Choroid plexus epithelial cell (primary cell): ENCODE data around the gene RAB7A.

ENCODE experiments used
- DNase-seq: peaks from one replicate; pipeline ENCODE4 v3.0.0-alpha.2; 2010; ENCODE audit warnings: low read depth
- H3K4me3 ChIP-seq: 2 replicates; pipeline ENCODE4 v1.5.1; 2011; ENCODE audit warnings: low read depth, mild to moderate bottlenecking, control low read depth, low read length, moderate library complexity
- TF ChIP-seq, protein P1 (sequence below): conservative IDR thresholded peaks from 2 replicates; pipeline ENCODE4 v1.5.1; 2011; ENCODE audit warnings: low read depth, mild to moderate bottlenecking, control low read depth, inconsistent platforms, low read length, moderate library complexity

Gene RAB7A

DNA sequence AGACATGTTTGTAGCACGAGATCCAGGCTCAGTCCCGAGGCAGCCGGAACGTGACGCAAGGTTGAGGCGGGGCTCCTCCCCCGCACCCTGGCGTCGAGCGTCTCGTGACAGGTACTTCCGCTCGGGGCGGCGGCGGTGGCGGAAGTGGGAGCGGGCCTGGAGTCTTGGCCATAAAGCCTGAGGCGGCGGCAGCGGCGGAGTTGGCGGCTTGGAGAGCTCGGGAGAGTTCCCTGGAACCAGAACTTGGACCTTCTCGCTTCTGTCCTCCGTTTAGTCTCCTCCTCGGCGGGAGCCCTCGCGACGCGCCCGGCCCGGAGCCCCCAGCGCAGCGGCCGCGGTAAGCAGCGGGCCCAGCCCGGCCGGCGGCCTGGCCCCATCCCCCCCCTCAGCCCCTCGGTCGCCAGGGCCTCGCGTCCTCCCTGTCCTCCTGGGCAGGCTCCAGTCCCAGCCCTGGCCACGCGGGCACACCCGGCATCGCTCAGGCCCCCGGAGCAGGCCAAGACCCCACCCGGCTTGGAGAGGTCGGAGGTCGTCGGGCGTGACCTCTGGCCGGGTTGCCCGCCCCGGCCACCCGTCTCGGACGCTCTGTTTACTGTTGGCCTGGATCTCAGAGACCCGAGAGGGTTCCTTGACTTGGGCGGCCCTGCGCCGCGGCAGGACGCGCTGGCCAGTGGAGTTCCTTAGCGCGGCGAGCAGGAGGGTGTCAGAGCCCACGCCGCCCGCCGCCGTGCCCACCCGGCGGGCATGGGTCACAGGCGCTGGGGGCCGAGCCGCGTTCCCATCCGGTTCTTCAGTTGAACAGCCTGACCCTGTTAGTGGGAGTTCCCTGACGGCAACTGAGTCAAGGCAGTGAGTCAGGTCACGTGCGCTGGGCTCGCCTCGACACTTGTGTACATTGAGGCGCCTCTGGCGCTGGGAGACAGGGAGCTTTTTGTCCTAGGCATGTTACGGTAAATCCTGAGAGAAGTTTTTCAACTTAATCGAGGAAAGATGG lies at the start of gene RAB7A:
RAB7A (plus strand) TSS at position 161 of the 994 bp plus-strand sequence. CDS start 69,185 bp downstream, outside the sequence.
- H3K4me3 ChIP-seq, result peak within 1 kb of the TSS; percentile 100
- DNase-seq, result peak; percentile 99
- TF ChIP-seq, protein P1, sequence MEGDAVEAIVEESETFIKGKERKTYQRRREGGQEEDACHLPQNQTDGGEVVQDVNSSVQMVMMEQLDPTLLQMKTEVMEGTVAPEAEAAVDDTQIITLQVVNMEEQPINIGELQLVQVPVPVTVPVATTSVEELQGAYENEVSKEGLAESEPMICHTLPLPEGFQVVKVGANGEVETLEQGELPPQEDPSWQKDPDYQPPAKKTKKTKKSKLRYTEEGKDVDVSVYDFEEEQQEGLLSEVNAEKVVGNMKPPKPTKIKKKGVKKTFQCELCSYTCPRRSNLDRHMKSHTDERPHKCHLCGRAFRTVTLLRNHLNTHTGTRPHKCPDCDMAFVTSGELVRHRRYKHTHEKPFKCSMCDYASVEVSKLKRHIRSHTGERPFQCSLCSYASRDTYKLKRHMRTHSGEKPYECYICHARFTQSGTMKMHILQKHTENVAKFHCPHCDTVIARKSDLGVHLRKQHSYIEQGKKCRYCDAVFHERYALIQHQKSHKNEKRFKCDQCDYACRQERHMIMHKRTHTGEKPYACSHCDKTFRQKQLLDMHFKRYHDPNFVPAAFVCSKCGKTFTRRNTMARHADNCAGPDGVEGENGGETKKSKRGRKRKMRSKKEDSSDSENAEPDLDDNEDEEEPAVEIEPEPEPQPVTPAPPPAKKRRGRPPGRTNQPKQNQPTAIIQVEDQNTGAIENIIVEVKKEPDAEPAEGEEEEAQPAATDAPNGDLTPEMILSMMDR, result no peak

DNA sequence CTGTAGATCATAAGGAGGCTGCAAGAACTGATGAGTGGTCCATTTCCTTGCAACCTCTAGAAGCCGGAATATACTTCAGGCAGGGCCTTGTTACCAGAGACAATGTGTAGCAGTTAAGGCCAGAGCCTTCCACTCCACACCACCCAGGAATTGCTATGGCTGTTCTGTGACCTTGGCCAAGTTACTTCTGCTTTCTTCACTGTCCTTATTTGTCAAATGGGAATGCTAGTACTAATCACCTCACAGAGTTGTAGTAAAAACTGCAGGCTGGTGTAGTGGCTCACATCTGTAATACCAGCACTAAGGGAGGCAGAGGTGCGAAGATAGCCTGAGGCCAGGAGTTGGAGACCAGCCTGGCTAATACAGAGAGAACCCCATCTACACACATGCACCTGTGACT lies 46.6 kb upstream of the RAB7A start:
- TF ChIP-seq, protein P1, result no peak
- DNase-seq, result no peak
- H3K4me3 ChIP-seq, result no peak overlapping the region

DNA sequence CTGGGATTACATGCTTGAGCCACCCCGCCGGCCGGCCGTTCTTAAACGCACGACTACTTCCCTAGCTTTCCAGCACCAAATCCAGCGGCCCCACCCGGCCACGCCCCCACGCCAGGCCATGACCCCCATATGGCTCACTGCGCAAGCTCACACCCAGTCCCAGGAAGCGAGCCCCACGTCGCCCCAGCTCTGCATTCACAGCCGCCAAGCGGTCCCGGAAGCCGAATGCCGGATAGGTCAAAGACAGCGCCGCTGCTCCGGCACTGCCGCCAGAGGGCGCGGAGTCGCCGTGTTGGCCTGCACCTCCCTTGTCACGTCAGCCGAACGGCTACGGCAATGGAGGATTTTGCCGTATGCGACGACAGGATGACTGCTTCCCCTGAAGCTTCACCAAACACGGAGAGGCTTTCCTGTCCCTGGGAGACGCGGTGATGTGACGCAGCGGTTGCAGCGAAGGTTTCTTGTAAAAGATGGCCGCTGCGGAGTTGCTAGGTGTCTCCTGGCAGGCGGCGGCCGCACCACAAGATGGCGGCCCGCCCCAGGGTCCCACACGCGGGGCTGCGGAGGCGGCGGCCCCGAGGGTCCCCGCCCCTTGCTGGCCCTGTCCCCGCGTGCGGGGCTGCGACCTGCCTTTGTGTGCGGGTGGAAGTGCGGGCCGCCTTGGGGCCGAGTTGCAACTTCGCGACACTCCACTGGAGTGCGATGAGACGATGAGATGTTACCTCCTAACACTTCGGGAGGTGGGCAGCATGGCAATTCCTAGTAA lies 45.2 kb upstream of the RAB7A start:
- peak overlapping the region; percentile 72 for H3K4me3 ChIP-seq
- TF ChIP-seq, protein P1, result peak; percentile 100
- DNase-seq, result peak; percentile 99

DNA sequence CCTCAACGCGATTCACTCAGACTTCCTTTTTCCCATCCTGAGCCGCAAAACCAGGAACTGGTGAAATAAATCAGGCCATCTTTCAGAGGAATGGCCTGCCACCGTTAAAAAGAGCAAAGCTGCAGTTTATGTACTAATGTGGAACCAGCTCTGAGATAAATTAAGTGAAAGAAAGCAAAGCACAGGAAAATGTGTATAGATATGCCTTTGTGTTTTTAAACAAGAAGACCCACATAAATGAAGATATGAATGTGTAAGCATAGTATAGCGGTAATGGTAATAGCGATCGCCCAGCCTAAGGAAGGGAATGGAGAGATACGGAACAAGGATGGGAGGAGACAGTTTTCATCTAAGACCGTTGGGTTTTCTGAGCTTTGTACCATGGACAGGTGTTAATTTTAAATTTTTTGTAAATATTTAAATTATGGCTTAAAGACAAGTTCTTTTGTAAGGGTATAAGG lies 44.6 kb upstream of the RAB7A start:
- TF ChIP-seq, protein P1, result no peak
- DNase-seq, result no peak
- peak overlapping the region; percentile 72 for H3K4me3 ChIP-seq

DNA sequence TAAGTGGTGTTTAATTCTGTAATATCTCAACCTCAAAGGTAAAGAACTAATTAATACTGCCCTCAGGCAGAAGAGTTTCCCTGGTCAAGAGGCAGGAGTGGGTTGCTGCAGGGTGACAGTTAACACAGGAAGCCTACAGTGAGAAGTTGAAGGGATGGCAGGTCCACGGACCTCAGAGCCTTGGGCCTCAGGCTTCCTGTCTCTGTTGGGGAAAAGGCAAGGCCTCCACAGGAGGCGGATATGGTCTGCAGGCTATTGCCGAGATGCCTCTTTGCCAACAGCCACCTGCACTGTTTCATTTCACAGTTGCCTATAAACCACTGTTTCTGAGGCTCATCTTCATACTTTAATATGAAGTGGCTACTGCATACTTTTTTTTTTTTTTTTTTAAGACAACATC lies 42.0 kb upstream of the RAB7A start:
- no peak for DNase-seq
- TF ChIP-seq, protein P1, result no peak
- H3K4me3 ChIP-seq, result no peak overlapping the region

DNA sequence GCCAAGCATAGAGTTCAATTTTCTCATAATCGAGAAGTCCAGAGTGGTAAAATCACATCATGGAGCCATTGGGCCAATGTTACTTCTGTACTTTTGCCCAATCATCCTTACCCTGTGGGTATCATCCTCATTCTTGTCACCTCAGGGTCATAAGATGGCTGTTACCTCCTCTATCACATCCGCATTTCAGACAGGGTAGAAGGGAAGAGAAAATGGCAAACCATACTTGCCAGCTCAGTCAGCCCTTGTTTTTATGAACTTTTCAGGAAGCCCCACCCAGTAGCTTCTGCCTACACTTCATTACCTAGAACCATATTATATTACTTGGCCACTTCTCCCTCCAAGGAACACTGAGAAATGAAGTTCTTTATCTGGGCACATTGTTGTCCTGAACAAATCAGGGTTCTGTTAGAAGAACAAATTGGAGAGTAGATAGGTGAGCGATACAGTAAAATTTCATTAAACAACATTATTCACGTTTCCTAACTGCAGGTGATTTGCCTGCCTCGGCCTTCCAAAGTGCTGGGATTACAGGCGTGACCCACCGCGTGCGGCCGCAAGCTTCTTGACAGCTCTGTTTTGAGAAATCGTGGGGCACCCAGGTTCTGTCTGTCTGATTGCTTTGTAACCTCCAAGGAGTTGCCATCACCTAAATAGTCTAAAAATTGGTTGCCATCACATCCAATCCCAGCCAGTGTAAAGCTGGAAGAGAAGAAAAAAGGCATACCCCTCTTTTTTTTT lies 40.8 kb upstream of the RAB7A start:
- H3K4me3 ChIP-seq, result no peak overlapping the region
- no peak for DNase-seq
- TF ChIP-seq, protein P1, result no peak
